Stimulated activated CD8-positive, alpha-beta memory T cell treated with anti-CD3 and anti-CD28 coated beads, Interleukin-12 subunit alpha, Interleukin-12 subunit beta, amount 100 ng/mL, for 1 hour (primary cell): ENCODE data around the gene ERN1.
"Not testable (repeated sequence)": the region's sequence is repeated elsewhere in the genome, so short reads cannot be mapped to it uniquely, and the experiment has no call there.

Source experiments
- DNase-seq: peaks from one replicate; pipeline ENCODE4 v3.0.0-alpha.2; 2020; ENCODE audit warnings: low read depth

Gene ERN1

DNA sequence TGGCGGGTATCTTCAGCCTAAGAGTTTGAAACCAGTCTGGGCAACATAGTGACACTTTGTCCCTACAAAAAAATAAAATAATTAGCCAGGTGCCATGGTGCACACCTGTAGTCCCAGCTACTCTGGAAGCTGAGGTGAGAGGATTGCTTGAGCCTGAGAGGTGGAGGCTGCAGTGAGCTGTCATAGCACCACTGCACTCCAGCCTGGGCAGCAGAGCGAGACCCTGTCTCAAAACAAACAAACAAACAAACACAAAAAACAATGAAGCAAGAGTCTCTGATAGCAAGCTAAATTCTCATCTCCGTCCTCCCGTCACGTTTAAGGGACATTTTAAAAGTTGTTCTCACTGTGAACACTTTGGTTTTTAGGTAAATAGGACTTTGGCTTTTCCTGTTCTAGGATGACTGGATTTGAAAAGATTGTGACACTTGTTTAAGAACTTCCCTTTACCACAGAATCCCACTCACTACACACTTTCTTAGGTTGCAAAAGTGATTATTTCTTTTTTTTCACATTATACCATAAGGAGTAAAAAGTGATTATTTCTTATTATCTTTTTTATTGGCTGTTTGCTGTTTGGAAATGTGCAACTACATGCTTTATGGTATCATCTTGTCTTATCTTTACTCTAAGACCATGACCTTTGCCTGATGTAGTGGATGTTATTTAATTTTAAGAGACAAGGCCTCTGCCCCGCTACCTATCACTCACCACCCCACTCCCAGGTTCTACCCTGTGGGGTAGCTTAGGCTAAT, 4.4 kb upstream of the ERN1 start:
- no peak for DNase-seq

DNA sequence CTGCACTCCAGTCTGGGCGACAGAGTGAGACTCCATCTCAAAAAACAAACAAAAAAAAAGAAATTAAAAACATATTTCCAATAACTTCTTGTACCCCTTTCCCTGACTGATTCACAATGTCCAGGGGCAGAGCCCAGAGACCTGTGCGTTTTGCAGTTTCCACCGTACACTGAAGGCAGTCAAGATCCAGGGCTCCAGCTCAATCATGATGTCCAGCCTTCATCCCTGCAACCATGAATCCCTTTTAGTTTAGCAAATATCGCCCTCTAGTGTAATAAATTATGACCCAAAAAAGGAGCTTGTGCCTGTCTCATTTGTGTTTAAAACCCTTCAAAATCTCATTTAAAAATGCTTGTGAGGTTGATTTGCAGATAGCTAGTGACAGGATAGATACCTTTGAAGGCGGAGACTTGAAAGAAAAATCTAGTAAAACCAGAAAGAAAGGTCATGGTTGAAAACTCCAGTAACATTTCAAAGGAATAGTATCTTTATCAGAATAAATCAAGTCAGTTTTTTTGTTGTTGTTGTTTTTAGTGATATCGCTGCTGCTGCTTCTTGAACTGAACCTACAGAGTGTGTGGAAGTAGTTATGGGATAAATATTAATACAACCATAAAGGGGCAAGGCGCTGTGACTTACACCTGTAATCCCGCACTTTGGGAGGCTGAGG, 3.7 kb upstream of the ERN1 start:
- DNase-seq, result no peak

DNA sequence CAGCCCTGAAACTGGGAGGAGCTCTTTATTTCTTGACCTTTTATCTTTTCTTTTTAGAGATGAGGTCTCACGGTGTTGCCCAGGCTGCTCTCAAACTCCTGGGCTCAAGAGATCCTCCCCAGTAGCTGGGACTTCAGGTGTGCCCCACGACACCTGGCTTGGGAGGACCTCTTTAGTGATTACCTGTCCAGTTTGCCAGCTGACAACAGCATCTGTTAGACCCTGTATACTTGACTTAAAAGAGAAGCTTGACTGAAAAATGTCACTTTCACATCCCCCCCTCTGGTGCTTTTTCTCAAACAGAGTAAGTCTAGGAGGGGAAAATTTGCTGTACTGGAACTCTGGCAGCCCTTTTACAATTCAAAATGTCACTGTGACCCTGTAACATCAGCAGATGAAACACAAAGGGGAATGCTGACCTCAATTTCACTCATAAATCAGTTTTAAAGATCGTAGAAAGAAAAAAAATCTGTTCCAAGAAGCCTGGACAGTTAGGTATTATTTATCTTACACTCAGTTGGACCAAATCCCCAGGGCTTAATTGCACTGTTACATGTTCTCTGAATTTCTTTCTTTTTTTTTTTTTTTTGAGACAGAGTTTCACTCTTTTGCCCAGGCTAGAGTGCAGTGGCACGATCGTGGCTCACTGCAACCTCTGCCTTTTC, 1.8 kb upstream of the ERN1 start:
- DNase-seq, result no peak

DNA sequence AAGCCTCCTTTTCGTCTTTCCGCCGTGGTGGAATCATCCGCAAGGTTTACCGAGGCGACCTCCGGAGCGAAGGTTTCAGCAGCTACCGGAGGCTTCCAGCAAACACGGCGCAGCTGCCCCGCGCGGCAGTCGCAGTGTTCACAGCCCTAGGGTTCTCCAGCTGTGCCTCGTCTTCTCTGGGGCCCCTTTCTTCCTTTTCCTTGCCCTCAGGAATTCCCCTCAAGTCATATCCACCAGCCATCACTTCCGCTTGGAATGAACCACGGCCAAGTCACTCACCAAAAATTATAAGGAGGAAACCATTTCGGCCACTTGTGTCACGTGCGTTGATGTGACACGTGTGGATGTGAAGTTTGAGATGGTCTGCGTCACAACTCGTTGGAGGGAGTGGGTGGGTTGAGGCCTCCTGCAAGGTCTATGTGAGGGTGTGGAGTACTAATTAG, 636 bp upstream of the ERN1 start:
- no peak for DNase-seq

DNA sequence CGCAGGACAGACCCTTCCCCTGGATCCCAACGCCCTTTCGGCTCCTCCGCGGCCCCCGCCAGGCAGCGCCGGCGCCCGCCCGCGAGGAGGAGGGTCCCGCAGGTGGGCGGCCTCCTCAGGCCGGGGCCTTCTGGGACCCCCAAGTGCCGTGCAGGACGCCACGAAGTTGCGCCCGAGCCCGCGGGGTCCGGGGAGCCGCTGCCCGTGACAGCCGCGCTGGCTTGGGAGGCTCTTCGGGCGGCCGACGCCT, 504 bp downstream of the ERN1 start:
- no peak for DNase-seq

DNA sequence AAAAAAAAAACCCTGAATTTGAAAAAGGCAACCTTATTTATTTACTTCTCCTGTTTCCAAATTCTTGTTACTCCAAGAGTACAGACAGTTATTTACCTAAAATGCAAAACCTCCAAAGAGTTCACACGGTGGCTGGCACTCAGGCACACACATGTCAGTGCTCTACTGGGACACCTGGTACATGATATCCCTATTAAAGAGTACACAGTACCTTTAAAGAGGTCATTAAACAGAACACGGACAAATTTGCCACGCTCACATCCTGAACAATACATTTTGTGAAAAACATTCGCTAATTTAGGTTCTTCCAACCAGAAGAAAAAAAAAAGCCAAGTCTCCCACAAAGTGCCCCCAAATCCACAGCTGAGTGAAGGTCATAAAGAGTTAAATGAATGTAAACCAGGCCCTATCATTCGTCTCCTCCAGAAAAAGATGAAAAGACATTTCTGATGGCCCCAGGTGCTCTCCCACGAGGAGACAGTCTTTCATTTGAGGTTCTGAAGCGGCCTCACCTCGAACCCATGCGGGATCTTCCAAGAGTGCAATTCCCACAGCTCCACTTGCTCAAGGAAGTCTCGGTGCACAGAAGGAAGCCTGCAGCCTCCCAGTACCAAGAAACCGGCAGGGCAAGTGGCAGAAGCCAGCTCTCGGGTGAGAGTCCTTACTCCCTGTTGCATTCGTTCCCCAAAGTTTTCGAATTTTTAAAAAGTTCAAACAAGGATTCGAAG, 993 bp downstream of the ERN1 start:
- DNase-seq, result no peak

DNA sequence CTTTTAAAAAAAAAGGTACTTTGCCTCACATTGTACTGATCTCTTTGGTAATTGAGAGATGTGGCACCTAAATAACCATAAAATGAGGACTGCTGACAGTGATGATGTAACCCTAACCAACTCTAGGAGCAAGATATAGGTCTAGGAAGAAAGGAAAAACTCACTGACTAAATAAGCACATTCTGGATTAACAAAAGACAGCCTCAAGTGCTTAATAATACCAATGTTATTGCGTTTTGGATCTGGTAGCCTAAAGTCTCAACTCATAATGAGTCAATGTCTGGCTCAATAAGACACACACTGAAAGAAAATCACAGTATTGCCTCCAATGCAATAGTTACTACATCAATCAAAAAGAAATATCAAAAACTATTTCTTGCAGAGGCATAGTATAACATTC, 3.0 kb downstream of the ERN1 start:
- DNase-seq, result no peak

DNA sequence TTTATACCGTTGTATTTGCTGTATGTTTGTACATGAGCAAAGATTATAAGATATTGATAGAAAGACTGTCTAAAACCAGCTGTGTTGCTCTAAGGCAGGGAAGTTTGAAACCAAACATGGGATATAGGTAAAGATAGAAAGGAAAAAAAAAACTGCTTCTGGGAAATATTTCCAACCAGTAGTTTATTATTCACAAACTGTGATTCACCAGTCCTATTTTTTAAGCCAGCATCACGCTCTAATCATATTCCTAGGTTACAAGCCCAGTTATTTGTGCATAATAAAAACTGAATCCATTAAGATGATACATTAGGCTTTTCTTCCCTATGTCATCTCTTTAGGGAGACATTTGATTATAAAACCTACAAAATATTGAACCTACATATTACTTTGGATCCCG, 4.0 kb downstream of the ERN1 start:
- no peak for DNase-seq

DNA sequence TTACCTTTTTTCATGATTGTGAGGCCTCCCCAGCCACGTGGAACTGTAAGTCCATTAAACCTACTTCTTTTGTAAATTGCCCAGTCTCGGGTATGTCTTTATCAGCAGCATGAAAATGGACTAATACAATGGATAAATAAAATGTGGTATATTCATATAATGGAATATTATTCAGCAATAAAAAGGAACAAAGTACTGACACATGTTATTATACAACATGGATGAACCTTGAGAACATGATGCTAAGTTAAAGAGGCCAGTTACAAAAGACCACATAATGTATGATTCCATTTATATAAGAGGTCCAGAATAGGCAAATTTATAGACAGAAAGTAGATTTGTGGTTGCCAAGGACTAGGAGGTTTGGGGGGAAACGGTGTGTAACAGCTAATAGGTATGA, 5.3 kb downstream of the ERN1 start:
- DNase-seq, result no peak

DNA sequence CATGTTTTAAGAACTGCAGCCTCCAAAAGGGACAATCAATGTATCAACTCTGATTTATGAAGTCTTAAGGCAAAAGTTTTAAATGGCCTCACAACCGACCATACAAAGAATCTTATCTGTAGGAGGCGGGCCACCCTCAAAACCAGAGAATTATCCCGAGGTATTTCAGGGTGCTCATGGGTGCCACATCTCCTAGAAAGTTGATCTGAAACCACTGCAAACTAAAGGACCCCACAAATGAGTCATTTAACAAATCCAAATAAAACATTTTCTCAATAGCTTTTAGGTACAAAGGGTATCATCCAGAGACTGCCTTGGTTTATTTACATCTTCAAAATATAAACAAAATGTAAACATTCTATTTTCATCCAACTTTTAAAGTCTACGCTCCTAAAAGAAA, 6.8 kb downstream of the ERN1 start:
- DNase-seq, result no peak

DNA sequence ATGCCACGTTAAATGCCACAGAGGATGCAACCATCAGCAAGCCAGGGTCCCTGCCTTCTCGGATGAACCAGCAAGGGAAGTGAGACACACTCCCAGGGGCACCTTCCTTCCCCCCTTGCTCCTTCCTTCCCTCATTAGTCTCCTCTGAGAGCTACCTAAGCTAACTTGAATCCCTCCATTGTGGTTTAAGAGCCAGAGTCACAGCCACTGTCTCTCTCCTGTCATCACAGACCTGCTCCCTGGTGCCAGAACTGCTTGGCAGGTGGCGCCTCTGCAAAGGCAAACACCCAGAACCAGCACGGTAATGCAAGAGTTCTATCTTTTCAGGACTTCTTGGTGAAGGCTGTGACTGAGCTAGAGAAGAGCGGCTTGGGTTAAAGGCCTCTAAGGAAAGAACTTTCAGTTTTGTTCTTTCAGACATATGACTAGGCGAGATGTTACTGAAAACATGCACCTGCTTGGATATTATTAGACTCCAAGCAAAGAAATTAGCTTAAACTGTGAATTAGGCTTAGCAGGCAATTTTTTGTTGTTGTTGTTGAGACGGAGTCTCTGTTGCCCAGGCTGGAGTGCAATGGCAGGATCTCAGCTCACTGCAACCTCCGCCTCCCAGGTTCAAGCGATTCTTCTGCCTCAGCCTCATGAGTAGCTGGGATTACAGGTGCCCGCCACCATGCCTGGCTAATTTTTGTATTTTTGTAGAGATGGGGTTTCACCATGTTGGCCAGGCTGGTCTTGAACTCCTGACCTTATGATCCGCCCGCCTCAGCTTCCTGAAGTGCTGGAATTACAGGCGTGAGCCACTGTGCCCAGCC, 8.8 kb downstream of the ERN1 start:
- DNase-seq, result not testable (repeated sequence)

DNA sequence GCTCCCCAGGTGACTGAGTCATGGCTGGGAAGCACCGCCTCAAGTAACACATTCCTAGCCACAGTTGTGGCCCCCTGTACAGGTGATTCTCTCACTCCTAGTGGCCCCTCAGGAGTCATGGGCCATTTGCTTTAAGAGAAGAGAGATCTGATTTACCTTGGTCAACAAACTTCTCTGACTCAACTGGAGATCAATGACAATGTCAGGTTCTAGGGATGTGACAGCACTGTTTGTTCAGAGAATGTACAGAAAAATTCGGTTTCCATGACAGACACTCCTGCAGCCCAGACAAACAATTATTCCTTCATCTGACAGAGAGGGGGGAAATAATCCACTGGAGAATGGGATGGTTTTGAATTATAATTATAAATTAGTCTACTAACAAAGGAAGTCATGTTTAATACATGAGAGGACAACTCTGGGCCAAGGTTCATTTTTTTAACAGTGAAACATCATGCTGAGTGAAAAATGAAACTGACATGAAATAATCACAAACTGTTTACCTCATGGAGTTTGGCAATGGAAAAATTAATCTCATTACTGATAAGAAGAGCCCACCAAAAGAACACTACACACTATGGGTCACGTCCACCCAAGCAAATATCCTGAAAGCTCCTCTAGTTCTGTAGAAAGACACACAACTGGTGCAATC, 9.7 kb downstream of the ERN1 start:
- no peak for DNase-seq

DNA sequence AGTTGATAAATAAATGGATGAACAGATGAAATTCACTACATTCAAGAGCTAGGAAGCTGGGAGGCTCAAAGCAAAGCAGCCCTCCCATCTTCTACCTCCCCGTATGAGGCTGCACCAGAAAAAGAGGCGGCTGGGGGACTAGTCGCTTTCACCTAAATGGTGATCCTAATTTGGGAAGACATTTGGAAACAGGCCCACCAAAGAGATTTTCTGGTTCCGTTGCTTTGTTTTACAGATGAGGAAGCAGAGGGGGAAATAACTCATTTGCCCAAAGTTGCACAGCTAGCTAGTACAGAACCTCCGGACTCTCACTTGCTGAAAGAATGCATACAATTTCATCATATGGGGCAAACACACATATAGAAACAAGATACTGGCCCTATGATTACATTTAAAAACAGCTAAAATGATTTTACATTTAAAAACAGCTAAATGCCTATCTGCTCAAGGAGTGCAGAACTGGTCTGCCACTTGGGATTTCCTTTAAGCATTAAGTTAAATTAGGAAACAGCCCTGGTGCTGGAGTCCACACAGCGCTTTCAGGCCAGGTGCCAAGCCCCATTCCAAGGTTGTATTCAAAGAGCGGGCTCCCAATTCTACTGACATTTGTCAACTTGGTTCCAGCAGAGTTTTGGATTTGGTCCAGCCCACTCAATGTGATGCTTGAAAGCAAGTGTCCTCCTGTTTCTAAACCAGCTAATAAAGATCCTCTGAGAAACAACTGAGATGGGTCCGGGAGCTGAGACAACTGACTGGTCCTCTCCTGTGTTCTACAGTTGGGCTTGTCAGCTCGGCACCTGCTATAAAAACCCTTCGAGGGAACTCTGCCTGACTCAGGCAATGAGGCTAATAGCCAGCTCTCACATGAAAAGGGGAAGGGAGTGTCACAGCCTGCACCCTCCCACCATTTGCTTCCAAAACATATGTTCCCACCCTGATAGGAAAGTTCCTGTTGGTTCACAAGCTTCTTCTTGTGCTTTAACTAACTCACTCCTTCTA, 11.7 kb downstream of the ERN1 start:
- no peak for DNase-seq

DNA sequence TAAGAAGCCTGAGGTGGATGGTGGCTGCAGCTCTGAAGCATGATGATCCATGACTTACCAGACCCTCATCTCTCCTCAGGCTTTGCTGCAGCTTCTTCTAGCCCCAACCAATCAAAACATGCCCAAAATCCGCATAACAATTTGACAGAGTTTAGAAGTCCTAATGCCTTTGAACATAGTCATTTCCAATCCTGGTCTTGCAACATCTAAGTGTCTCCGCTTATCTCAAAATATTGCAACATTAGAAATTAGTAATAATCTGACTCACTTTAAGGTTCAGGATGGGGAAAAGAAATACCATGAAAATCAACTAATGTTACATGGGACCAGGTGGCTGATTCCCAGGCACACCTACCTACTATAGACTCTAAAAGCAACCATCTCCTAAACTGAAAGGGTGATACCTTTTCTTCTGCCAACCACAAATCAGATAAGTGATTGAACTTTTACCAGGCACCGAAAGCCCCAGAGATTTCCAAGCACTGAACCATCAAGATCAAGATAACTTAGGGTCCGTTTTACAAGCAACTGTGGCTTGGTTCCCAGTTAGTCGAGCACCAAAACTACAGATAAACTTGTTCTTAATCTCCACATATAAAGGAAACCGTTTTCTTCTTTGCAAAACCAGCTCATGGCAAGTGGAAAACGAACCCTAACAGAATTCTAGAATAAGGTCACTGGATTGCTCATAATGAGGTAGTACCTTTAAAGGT, 14.0 kb downstream of the ERN1 start:
- DNase-seq, result no peak

DNA sequence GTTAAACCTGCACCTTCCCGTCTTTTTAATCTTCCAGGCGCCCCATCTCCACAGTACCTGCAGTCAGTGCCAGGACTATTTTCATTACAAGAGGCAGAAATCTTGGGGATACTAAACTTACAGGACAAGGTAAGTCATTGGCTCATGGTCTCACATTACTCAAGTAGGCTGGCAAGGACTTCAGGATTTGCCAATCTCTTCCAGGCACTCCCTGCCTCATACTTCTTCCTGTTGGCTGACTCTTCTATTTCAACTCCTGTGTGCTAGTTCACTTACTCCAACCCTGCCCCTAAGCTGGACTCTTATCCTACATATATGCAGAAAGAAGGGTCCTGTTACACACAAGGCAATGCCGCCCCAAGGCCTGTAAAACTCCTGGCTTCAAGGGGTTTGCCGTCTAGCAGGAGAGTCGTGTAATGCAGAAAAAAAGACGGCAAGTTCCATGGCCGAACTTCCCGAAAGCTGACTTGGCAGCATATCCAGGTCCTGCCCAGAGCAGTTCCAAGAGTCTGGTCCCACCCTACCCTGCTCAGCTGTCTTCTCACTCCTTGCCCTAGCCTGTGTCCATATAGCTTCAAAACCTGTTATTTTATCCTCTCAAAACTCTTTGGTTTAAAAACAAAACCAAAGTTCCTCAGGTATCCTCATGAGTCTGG, 14.8 kb downstream of the ERN1 start:
- DNase-seq, result no peak

DNA sequence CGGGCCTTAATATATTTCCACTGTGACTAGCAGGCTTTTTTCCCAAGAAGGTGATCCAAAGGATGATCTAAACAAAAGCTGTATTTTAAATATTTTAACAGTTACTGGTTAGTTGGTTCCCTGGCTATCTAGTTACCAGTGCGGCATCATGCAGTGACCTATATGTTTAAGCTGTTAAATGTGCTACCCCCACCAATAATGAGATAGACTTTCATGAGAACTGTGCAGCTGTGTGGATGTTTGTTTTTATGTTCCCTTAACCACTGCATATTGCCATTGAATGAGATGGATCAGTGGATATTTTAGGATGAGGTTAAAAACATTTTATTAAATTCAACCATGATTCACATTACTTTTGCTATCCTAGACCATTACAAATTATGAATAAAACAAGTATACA, 16.9 kb downstream of the ERN1 start:
- no peak for DNase-seq

DNA sequence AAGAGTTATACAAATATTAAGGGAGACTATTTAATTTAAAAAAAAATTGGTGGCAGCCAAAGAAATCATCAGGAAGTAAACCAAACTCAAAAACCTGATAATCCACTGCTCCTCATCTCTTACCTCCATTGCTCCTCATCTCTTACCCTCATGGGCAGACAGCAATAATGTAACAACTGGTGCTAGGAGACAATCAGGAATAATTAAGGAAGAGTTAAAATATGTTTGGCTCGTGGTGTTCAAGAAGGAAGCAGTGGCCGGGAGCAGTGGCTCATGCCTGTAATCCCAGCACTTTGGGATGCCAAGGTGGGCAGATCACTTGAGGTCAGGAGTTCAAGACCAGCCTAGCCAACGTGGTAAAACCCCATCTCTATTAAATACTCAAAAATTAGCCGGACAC, 18.1 kb downstream of the ERN1 start:
- no peak for DNase-seq

DNA sequence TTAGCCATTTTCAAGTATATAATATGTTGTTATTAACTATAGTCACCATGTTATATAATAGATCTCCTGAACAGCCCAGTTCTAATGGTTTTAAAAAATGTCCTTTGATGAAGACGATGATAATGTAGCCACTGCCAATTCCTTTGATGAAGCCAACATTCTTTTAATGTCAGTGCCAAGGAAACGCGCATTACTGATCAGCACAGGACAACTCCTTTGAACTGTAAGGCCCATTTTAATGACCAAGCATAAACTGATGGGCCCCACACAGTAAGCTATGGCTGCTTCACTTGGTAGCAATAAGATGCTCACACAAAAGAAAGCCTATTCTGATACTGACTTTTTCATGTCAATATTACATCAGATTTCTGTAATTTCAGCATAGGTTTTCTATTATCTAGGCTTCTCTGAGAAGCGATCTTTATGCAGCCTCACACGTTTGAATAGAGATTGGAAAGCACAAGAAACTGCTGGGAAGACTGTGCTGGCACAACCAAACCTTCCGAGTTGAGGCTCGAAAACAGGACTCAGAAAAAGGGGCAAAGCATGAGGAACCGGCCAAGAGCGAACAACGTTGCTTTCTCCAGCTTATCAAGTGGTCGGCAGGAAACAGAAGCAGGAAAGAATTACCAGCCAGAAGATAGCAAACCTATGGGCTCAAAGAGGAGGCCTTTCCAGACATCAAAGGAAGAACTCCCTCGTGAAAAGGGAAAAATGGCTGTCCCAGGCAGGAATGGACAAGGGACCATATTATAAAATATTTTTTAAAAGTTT, 19.4 kb downstream of the ERN1 start:
- DNase-seq, result no peak
